Breast epithelium (tissue), 4 donors: ENCODE measurements around the gene TM9SF4. TPM values are rescaled to one million over a fixed set of nuclear protein-coding genes. Genes with fewer than 3 reads are reported as not detected.

Source experiments
- DNase-seq, 2 donors: peaks; one replicate each; pipeline ENCODE4 v3.0.0-alpha.2; 2019; ENCODE audit warnings: low spot score in 2 of 2
- H3K27ac ChIP-seq, 2 donors: fragments of 200-600 bp; sonication (generic) in 1 of 2; one replicate each; pipeline ENCODE4 v1.5.1; 2016 to 2019; ENCODE audit warnings: mild to moderate bottlenecking in 1 of 2
- H3K27me3 ChIP-seq, 2 donors: fragments of 200-600 bp; sonication (generic) in 1 of 2; one replicate each; pipeline versions ENCODE4 v1.5.1 to v1.6.0; 2017 to 2019; ENCODE audit warnings: control low read depth in 1 of 2, mild to moderate bottlenecking in 1 of 2
- H3K36me3 ChIP-seq: fragments of 200-600 bp; one replicate; pipeline ENCODE4 v1.5.1; 2019
- H3K4me1 ChIP-seq, 2 donors: fragments of 200-600 bp; sonication (generic); one replicate each; pipeline ENCODE4 v1.5.1; 2016 to 2019; ENCODE audit warnings: control low read depth in 1 of 2
- H3K4me3 ChIP-seq, 3 donors: fragments of 200-600 bp; sonication (generic); 1 replicate in 2 of 3; 2 replicates in 1 of 3; pipeline ENCODE4 v1.5.1; 2016 to 2019; ENCODE audit warnings: mild to moderate bottlenecking in 3 of 3, moderate library complexity in 2 of 3
- H3K9me3 ChIP-seq, 2 donors: fragments of 200-600 bp; sonication (generic) in 1 of 2; one replicate each; pipeline ENCODE4 v1.5.1; 2016 to 2019; ENCODE audit warnings: control low read depth in 1 of 2
- CTCF ChIP-seq, 3 donors: fragments of 450-650 bp; IDR thresholded peaks; one replicate each; pipeline ENCODE4 v1.5.1; 2016 to 2017; ENCODE audit warnings: antibody characterized with exemption in 3 of 3, mild to moderate bottlenecking in 3 of 3, moderate library complexity in 3 of 3
- POLR2A ChIP-seq: fragments of 450-650 bp; IDR thresholded peaks from one replicate; pipeline ENCODE4 v1.6.1; 2016; ENCODE audit warnings: antibody characterized with exemption, mild to moderate bottlenecking, moderate library complexity
- POLR2AphosphoS5 ChIP-seq, 3 donors: sonication (generic); formaldehyde crosslinking; IDR thresholded peaks; one replicate each; pipeline ENCODE4 v1.6.1; 2017; ENCODE audit warnings: antibody characterized with exemption in 3 of 3
- intact Hi-C: fragments of 100-400 bp; cut with DNase I; formaldehyde crosslinking; loops from one replicate; pipeline ENCODE4 v1.15.1; 2023; ENCODE audit warnings: low total_unique reads
- total RNA-seq, 3 donors: library from RNA; depleted of rRNA; stranded (reverse); fragments of >200 nt; gene quantifications; one replicate each; pipeline ENCODE4 v1.1.0, GENCODE V29; 2016

TM9SF4 gene
- total RNA-seq, 3 donors from 2014 or later = 20.2 to 28.5 (median 26.9) TPM

GRCh38 chr20:32135983-32136515 is 26.5 kb downstream of the TM9SF4 start:
- no peak for DNase-seq
- Histone ChIP-seq H3K27me3 (no peaks in the 10 kb centered on the region), H3K4me3 (no peak overlapping the region), H3K36me3 (no peaks in the 10 kb centered on the region), H3K27ac (no peak overlapping the region), H3K4me1 (no peaks in the 10 kb centered on the region), H3K9me3 (no peaks in the 10 kb centered on the region)
- intact Hi-C loops = no loop called here
- no peak for TF ChIP-seq POLR2A
- no peak for TF ChIP-seq CTCF (IDR thresholded peaks at IDR 0.05)
- no peak for TF ChIP-seq POLR2AphosphoS5 (IDR thresholded peaks at IDR 0.05)

- H3K27ac ChIP-seq = no peak overlapping the region
- H3K27me3 ChIP-seq = no peaks in the 10 kb centered on the region
- intact Hi-C loops = no loop called here
- TF ChIP-seq POLR2A (no peak), CTCF (IDR thresholded peaks at IDR 0.05) (no peak), POLR2AphosphoS5 (IDR thresholded peaks at IDR 0.05) (no peak)
- no peaks in the 10 kb centered on the region for H3K4me1 ChIP-seq
- H3K36me3 ChIP-seq = peaks cover 19% of the 10 kb centered on the region
- no peaks in the 10 kb centered on the region for H3K9me3 ChIP-seq
- H3K4me3 ChIP-seq = no peak overlapping the region
- DNase-seq = no peak
Measured at GRCh38 chr20:32138921-32139320, 29.4 kb downstream of the TM9SF4 start.

GRCh38 chr20:32139947-32140346 is 30.4 kb downstream of the TM9SF4 start:
- Histone ChIP-seq H3K4me3 (no peak overlapping the region), H3K36me3 (peaks cover 19% of the 10 kb centered on the region), H3K9me3 (no peaks in the 10 kb centered on the region), H3K4me1 (no peaks in the 10 kb centered on the region), H3K27ac (no peak overlapping the region), H3K27me3 (no peaks in the 10 kb centered on the region)
- TF ChIP-seq POLR2AphosphoS5 (IDR thresholded peaks at IDR 0.05) = no peak
- no peak for TF ChIP-seq POLR2A
- no peak for TF ChIP-seq CTCF (IDR thresholded peaks at IDR 0.05)
- no peak for DNase-seq
- intact Hi-C loops = no loop called here

GRCh38 chr20:32140603-32141002 is 31.1 kb downstream of the TM9SF4 start:
- intact Hi-C loops = no loop called here
- H3K4me3 ChIP-seq = no peak overlapping the region
- no peaks in the 10 kb centered on the region for H3K9me3 ChIP-seq
- H3K36me3 ChIP-seq = peaks cover 22% of the 10 kb centered on the region
- TF ChIP-seq POLR2A = no peak
- no peak overlapping the region for H3K27ac ChIP-seq
- no peaks in the 10 kb centered on the region for H3K27me3 ChIP-seq
- no peak for DNase-seq
- no peaks in the 10 kb centered on the region for H3K4me1 ChIP-seq

- Histone ChIP-seq H3K27ac (no peak overlapping the region), H3K27me3 (no peaks in the 10 kb centered on the region), H3K9me3 (no peaks in the 10 kb centered on the region), H3K4me1 (no peaks in the 10 kb centered on the region), H3K36me3 (peaks cover 25% of the 10 kb centered on the region), H3K4me3 (no peak overlapping the region)
- intact Hi-C loops = no loop called here
- TF ChIP-seq POLR2A = no peak
- no peak for TF ChIP-seq POLR2AphosphoS5 (IDR thresholded peaks at IDR 0.05)
- no peak for TF ChIP-seq CTCF (IDR thresholded peaks at IDR 0.05)
- no peak for DNase-seq
Measured at GRCh38 chr20:32141465-32141980, 32.0 kb downstream of the TM9SF4 start.

GRCh38 chr20:32142088-32142487 is 32.6 kb downstream of the TM9SF4 start:
- TF ChIP-seq POLR2AphosphoS5 (IDR thresholded peaks at IDR 0.05) (no peak), POLR2A (no peak), CTCF (IDR thresholded peaks at IDR 0.05) (no peak)
- peaks cover 25% of the 10 kb centered on the region for H3K36me3 ChIP-seq
- no peaks in the 10 kb centered on the region for H3K4me1 ChIP-seq

More at GRCh38 chr20:32142088-32142487, 32.6 kb downstream of the TM9SF4 start:
- H3K27me3 ChIP-seq = no peaks in the 10 kb centered on the region
- no peaks in the 10 kb centered on the region for H3K9me3 ChIP-seq
- H3K4me3 ChIP-seq = no peak overlapping the region
- intact Hi-C loops = no loop called here
- no peak for DNase-seq
- H3K27ac ChIP-seq = no peak overlapping the region
